ENCODE data around the gene SLITRK6.
"Not testable (repeated sequence)": the region's sequence is repeated elsewhere in the genome, so short reads cannot be mapped to it uniquely, and the experiment has no call there.

SLITRK6 gene, protein sequence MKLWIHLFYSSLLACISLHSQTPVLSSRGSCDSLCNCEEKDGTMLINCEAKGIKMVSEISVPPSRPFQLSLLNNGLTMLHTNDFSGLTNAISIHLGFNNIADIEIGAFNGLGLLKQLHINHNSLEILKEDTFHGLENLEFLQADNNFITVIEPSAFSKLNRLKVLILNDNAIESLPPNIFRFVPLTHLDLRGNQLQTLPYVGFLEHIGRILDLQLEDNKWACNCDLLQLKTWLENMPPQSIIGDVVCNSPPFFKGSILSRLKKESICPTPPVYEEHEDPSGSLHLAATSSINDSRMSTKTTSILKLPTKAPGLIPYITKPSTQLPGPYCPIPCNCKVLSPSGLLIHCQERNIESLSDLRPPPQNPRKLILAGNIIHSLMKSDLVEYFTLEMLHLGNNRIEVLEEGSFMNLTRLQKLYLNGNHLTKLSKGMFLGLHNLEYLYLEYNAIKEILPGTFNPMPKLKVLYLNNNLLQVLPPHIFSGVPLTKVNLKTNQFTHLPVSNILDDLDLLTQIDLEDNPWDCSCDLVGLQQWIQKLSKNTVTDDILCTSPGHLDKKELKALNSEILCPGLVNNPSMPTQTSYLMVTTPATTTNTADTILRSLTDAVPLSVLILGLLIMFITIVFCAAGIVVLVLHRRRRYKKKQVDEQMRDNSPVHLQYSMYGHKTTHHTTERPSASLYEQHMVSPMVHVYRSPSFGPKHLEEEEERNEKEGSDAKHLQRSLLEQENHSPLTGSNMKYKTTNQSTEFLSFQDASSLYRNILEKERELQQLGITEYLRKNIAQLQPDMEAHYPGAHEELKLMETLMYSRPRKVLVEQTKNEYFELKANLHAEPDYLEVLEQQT

DNA sequence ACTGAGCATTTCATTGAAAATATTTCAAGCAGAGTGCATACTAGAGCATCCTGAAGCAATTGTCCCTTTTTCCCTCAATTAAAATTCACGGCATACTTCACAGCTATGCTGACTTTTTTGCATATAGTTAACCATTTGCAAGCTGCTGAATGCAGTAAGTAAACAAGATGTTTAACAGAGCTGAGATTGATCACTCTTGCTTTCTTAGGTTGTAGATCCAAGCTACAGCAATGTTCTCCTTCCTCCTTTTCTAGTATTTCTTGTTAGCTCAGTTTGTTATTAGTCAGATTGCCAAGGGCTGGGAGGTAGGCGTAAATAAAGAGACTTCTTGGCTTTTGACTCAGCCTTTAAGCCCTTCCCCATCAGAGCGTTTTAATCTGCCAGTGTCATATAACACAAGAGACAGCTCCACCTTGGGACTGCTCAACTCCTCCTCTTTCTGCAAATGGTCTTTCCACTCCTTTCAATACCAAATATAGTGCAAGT is at the start of gene SLITRK6:
SLITRK6 (minus strand) TSS at position 323 of the 486 bp plus-strand sequence. CDS start 2,911 bp downstream, outside the sequence.
- no peak for DNase-seq

DNA sequence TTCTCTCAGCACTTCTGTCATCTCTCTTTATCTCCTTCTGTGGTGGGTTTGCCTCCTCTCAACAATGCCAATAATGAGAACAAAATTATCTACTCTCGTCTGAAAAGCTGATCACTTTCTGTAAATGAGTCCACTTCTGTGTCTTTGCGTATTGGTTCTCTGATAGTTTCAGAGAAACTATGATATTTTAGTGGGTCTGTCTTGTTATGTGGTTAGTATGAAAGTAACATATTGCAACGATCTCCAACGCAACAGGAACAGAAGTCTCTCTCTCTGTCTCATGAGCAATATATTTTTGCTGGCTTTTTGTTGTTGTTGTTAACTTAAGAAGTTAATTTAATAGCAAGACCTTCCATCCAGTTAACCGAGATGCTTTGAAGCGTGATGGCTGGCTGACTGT is 47.8 kb upstream of the SLITRK6 start:
- DNase-seq: no peak

DNA sequence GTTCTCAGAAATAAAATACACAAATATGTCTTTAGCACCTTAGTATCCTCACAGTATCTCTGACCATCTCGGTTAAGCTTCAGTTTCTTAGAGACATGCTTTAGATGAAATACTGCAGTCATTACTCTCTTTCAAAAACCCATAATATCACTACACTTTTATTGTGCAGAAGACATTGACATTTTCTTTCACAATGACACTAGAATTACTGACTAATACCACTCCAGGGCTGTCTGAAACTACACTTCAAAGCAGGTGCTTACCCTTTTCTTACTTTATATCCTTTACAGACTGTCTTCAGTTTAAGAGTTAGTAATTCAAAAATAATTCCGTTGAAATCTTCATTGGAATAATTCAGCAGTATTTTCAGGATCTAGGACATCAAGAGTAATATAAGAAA is 42.2 kb upstream of the SLITRK6 start:
- DNase-seq: no peak

DNA sequence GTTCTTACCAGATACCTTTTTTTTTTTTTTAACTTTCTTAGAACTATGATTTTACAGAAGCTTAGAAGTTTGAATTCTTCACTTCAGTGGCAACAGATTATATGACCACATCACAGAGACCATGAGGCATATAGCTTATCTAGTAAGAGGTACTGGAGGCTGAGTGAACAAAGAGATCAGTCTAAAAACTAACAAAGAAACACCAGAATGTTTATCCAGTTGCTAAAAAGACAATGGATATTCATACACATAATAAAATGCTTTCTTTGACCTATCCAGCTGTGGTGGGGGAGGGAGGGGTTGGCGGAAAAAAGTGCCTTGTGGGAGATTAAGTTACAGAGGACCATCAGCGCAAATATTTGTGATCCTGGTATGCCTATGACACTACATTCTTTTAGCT is 34.7 kb upstream of the SLITRK6 start:
- DNase-seq: no peak

DNA sequence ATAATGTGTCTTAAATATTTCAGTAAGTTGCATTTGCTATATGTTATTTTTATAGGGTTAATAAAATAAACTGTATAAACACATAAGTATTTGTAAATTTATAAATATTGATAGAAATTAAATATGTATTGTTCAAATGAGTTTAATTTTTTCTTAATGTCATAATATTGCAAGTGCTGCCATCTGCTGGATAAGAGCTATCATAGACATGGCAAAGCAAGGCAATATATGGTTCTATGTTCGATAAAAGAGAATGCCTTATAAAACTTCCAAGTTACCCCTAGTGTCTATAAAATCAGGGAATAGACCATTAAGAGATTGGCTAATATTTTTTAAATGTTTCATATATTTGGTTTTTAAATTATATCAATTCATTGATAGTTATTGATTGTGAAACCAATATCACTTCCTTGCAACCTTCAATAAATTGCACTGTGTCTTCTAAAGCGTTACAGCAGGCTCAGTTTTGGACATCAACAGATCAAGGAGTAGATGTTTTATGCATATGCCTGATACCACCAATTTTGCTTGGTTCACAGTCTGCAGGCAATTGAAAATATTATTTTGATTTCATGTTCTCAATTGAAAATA is 29.0 kb upstream of the SLITRK6 start:
- no peak for DNase-seq

DNA sequence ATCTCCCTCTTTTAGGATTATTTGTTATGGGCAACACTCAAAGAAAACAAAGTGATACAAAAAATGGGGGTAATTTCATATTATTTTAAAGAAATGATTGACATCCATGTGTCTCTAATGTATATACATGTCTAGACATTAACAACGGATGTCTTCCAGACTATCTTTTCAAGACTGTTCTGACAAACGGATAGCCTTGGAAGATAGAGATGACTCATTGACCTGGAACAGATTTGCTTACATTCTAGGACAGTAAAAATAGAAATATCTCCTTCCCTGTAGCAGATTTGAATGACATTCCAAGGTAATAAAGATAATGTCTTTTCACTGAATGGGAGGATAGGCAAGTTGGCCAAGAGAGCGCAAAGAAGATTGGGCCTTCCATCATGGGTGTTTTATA is 26.2 kb upstream of the SLITRK6 start:
- DNase-seq: no peak

DNA sequence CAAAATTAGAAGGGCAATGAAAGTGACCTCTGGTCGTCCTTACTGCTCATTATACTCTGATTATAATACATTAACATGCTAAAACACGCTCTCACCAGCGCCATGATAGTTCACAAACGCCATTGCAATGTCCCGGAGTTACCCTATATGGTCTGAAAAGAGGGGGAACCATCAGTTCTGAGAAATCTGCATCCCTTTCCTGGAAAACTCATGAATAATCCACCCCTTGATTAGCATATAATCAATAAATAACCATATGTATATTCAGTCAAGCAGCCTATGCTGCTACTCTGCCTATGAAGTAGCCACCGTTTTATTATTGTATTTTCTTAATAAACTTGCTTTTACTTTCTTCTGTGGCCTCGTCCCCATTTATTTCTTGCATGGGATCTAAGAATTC is 24.6 kb upstream of the SLITRK6 start:
- DNase-seq: no peak

DNA sequence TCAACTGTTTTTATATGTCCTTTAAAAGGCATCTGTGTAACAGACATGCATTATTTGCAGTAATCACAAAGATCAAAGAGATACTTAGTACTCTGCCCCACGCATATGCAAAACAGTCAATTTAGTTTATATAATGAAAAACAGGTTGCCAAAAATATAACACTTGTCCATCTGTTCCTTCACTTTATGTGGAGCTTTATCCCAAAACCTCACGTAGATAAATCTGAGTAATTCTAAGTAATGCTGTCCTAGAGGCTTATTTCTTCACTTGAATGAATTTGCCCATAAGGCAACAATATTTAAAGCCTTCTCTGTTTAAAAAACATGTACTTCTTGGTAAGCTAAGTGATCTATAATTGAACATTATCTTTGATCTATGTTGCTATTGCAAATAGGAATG is 20.3 kb upstream of the SLITRK6 start:
- DNase-seq: no peak

DNA sequence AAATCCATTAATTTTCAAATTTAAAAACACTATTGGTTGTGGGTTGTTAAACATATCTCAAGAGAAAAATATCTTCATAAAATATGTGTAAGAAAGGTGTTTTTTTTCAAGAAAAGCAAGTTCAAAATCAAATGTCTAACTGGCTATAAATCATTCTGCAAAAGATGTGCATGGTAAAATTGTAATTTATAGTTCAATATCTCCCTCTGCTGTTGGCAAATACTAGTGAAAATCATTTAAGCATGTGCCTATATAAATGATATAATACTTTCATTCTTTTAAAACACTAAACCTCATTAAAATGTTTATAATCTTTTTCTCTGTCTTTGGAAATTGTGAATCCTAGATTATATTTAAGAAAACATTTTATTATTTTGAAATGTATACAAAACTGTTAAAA is 17.2 kb upstream of the SLITRK6 start:
- DNase-seq: no peak

DNA sequence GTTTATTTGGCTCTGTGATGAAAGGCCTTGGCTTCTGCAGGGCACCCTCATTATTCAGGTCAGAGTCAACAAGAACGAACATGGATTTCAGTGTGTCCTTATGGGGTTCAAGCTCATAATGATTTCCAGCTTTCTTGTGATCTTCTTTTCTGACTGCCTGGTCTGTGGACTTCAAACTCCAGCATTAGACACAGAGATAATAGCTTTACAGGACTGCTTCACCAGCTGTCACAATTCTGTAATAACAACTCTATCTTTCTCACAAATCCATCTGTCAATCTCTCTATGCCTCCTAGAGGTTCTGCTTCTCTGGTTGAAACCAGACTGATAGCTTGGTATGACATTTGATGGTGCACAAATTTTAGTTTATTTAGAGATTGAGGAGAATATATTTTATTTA is 13.1 kb upstream of the SLITRK6 start:
- DNase-seq: no peak

DNA sequence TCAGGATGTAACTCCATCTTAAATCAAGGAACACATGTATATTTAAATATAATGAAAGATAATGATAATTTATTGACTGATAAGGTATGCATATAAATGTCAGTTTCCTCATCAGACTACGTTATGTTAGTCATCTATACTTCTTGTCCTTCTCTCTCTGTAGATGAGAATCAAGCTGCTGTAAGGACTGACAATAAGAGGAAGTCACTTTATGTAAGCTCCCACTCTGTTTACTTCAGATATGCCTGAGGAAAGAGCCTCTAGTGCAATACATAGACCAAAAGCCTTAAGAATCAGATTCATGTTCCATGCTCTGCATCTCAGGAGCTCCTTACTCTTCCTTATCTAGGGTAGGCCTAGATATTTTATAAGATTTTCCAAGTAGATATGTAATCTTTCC is 9.6 kb upstream of the SLITRK6 start:
- no peak for DNase-seq

DNA sequence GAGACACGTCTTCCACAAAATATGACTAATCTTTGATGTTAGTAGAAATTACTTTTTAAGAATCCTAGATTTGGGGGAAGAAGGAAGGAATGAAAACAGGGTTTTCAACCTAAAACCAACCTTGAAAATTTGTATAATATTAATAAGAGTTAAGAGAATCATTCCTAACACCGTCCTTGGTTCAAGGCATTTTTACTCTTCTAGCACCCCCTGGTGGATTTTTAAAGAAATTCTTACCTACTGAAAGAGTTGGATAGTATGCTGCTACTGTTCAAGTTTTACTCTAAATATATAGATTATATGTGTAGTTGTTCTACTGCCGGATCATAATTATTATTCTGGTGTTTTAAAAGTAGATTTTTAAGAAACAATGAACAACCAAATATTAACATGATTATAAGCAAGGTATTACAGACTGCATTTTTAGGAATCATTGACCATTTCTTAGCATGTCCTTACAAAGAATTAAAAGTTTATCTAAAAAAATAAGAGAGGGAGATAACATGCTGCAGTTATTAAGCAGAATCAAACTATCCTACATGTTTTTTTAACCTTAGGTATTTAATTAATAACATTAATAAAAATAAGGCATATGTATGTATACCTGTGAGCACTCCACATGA is 7.4 kb upstream of the SLITRK6 start:
- peak; percentile 16 for DNase-seq

DNA sequence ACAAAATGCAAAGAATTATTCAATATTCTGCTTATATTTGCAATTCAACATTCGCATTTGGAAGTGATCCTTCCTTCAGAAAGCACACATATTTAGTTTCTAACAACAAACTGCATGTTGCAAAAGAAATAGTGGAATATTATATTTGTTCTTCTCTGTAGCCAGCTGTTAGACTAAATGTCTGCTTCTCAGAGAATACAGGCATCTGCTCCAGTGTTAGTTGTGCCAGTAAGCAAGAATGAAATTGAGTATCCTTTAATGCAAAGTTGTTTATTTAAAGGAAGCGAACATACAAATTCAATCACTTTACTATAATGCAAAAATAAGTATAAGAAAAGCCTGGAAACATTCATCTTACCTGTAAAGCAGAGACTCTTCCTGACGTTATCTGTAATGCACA is 663 bp downstream of the SLITRK6 start:
- no peak for DNase-seq

DNA sequence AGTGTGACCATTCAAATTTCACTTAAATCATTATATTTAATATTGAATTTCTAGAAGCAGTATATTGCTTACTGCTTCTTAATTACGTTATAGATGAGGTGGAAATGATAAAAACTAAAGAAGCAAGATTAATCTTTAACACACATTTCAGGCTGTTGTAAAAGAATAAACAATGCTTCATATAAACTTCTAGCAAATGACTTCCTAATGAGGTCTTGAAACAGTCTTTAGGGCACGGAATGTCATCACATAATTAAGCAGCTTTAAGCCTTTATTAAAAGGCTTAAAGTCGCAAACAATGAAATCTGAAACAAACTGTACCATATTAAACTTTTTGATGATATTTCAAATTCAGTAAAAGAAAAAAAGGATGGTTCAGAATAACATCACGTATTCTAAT is 1.9 kb downstream of the SLITRK6 start:
- no peak for DNase-seq

DNA sequence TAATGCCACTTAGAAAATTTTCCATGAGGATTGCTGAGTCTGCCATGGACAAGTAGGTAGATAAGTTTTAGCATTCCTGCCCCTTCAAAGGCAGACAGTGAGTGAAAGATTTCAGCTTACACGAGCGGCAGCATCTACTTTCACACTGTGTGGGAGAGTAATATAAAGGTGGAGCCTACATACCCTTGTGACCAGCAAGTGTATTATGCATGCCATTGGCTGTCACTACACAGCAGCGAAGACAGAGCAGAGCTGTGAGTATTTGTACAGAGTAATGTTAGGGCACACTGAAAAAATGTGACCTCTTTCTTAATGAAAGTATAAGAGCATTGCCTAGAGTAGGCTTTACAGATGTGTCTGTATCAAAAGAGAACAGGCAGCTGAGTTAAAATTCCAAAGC is 14.0 kb downstream of the SLITRK6 start:
- no peak for DNase-seq

DNA sequence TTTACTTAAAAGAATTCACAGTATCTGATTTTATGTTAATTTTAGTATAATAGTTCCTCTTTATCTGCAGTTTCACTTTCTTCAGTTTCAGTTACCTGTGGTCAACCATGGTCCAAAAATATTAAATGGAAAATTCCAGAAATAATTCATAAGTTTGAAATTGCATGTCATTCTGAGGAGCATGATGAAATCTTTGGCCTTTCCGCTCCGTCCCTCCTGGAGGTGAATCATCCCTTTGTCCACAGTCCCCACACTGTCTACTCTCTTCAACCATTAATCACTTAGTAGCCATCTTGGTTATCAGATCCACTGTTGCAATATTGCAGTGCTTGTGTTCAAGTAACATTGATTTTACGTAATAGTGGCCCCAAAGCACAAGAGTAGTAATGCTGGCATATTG is 26.9 kb downstream of the SLITRK6 start:
- no peak for DNase-seq

DNA sequence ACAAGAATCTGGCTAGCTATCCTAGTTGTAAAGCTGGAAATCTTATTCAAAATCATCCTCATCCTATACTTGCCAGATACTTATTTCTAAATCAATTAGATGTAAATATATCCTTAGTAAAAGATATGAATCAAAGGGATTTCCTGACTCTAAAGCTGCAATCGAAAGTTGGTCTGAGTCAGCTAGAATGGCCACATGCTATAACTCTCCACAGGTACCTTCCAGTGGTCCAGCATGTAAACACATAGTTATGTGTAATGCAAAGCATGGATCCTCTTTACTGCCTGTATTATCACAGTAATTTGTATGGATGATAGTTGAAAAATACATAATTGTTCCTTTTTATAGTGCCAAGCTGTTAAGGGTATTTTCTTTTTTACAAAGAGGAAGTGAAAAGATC is 27.4 kb downstream of the SLITRK6 start:
- no peak for DNase-seq

DNA sequence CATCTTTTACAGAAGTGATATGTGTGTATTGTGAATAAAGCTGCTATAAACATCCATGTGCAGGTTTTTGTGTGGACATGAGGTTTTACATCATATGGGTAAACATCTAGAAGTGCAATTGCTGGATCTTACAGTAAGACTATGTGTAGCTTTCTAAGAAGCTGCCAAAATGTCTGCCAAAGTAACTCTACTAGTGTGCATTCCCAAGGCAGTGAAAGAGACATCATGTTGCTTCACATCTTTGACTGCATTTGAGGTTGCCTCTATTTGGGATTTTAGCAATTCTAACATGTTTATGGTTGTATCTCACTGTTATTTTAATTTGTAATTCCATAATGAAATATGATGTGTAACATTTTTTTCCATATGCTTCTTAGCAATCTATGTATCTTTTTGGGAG is 30.3 kb downstream of the SLITRK6 start:
- DNase-seq: no peak

DNA sequence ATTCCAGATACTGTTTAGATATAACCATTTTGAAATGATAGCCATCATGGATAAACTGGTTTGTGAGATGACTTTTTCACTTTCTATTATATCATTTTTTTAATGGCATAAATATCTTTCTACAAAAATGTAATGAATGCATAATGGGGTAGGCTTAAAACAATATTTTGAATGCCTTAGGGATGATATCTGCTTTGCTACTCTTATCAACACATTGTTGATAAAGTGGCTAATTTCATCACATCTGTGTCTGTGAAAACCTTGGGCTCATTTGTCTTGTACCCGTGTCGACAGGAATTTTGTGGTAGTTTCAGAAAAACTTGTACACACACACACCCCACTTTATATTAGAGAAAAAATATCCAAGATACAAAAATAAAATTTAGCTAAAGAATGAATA is 44.1 kb downstream of the SLITRK6 start:
- no peak for DNase-seq

DNA sequence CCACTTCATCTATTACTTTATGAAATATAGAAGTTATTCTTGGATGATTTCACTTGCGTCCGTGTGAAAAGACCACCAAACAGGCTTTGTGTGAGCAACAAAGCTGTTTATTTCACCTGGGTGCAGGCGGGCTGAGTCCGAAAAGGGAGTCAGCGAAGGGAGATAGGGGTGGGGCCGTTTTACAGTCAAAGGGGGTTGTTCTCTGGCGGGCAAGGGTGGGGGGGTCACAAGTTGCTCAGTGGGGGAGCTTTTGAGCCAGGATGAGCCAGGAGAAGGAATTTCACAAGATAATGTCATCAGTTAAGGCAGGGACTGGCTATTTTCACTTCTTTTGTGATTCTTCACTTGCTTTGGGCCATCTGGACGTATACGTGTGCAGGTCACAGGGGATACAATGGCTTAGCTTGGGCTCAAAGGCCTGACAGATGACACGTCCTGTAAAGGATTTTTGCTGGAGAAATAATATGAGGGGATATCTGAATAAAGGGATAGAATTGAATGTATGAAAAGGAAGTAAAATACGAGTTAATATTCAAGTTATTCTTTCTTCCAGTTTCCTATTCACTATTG is 55.9 kb downstream of the SLITRK6 start:
- not testable (repeated sequence) for DNase-seq
